NCI-H2227 (cell line): ENCODE measurements around the gene MVB12B.

ENCODE experiments used
- DNase-seq: peaks from one replicate; lab custom pipeline; 2025; ENCODE audit not compliant: unreplicated experiment; lab: John Stamatoyannopoulos, UW

Gene MVB12B

DNA sequence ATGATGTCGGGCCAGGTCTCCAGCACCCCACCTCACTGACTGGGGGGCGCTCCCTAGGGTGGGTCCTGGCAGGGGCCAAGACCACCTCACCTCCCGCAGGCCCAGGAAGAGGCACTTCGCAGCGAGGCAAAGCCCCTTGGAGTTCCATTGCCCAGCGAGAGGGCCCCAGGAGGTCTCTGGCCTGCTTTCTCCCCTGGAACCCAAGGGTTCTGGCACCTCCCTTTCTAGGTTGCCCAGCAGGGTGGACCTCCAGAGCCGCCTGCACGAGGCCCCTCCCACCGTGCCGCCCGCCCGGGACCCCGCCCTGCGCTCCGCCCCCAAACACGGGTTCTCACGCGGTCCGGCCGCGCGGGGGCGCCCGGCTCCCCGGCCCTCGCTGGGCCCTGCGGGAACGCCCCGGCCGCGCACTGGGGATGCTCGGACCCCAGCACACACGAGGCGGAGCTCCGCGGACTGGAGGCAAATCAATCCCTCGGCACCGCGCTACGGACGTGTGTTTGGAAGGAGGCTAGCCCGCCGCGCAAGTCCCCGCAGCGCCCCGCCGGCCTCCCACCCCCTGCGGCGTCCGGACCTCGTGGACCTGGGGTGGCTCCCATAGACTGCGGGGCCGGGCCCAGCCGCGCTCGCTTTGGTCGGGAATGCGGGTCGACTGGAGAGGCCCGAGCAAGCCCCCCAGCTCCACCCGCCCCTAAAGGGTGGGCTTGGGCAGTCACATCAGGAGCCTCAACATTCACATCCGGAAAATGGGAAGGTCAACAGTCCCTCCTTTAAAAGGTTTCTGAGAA lies 187.6 kb downstream of the MVB12B start:
- peak; percentile 79 for DNase-seq

DNA sequence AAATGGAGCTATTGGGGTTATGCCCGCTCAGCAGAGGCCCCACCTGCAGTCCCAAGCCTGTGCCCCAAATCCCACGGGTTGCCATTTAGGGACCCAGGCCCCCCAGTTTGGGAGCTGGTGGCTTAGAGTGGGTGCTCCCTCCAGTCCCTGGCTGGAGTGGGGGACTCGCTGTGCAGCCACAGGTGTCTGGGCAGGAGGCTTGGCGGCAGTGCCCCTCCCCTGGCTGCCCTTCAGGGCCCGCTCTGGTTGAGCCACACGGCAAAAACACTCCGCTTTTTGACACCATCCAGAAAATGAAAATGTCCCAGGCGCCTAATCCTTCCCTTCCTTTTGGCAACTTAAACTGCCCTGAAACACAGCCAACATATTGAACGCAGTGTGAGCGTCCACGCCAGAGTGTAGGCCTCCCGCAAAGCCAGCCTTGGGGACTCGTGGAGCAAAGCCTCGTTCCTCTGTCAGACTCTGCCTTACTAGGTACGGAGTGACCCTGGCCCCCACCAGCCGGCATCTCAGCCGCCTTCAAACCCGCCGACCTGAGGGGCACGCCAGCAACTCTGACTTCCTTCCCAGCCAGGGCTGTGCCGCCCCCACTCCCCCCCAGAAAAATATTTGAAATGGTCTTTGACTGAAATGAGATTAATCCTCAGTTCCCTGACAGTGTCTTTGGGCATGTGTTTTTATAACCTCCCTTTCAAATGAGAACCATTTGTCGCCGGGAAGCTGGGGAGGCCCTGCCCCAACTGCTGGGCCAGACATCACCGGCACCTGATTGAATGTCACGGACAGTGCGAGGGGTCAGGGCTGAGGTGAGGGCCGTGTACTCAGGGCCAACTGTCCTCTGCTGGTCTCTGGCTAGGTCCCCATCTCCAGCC lies 188.6 kb downstream of the MVB12B start:
- no peak for DNase-seq

DNA sequence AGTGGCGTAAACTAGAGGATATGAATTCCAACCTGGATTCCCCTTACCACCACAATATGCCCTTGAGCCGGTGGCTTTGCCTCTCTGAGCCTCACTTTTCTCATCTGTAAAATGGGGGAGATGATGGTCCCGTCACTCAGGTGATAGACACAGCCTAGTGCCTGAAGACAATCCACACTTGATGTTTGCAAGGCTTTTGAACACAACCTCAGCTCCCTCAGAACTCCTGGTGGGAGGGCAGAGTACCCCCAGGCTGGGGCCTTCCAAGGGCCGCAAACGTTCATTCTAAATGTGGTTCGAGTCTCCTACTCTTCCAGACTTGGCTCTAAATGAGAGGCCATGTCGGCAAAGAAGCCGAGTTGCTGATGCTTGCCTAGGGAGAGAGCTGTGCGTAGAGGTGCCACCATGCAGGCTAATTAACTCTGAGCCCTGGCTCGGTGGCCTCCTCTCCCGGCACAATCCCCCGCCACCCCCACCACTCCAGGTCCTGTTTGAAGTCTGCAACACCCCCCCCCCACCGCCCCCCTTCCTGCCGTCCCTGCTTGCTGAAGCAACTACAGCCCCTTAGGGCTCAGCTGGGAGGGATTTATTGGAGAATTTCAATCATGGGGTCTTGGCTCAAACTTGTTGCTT lies 189.4 kb downstream of the MVB12B start:
- no peak for DNase-seq

DNA sequence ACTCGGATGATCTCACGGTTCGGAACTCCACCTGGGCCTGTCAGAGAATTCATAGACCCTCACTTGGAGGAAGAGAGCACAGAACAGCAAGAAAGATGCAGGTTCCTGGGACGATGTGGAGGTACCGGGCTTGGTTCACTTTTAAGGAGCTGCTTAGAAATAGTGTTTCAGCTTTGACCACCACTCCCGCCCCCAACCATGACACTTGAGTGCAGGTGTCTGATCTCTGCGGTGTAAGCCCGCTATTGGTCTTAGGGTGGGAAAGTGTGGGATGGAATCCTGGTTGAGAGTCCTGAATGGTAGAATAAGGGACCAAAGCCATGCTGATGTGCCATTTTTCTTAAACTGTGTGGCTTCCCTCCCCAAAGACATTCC lies 189.9 kb downstream of the MVB12B start:
- DNase-seq: no peak

DNA sequence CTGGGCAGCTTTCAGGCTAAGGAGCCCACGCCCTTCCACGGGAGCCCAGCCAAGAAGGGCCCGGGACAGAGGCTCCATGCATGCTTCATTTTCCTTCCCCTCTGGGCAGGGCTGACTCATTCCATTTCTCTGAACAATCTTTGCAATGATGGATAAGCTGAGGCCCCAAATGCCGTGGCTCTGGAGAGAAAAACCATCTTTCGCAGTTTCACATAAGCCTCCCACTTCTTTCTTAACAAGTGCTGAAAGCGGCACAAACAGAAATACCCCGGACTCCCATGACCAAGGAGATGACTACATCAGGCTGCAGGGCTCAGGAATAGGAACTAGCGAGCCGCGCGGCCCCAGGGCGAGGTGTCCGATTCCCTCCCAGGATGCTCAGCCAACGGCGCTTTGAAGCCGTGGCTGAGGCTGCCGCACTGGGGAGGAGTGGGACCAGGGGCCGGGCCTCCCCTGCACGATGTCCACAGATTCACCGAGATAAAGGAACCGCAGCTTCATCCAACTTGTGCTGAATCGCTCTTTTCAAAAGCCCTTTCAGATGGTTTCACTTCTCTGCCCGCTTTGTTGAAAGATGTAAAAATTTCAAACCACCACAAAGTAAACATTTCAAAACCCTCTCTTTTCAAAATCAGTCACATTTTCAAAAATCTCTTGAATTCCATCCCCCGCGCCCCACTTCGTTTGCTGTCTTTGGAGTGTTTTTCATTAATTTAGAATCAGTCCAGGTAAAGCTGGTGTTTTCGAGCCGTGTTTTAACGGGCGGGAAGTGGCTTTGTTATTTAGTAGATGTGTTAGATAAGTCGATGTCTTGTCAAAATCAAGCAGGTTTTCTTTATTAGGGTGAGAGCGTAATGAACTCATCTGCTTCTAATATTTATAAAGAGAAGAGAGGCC lies 190.6 kb downstream of the MVB12B start:
- DNase-seq: peak; percentile 34

DNA sequence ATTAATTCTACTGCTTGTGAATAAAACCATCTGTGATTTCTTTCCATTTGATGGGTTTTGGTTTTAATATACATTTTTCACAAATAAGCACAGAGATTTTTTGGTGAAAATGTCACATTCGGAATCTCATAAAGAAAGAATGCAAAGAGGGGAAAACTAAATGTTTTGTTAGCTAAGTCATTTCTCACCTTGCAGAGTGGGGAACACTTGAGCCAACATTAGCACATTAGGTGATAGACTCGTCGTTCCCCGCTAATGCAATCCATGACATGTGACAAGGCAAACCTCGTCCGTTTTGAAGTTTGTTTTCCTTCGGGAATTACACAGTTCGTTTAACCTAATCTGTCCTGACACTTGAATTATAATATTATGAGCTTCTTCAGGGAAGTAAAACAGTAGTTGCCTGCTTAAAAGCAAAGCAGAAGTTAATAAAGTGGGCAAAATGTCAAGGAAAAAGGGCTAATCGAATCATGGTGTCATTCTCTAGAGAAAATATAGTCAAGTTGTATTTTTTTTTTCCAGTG lies 191.3 kb downstream of the MVB12B start:
- DNase-seq: no peak

DNA sequence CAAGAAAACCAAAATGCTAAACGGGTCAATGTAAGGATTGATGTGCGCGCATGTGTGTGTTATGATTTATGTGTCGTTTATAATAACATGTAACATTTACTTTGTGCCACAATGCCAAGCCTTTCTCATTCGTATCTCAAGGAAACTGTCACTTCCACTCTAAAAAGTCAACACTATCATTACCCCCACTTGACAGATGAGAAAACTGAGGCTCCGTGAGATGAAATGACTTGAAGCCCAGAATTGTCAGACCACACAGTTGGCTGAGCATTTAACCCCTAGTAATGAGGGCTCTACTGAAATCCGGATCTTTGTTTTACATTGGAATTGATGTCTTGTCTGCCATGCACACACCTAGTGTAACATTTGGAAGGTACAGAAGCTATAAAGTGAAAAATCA lies 192.1 kb downstream of the MVB12B start:
- no peak for DNase-seq

DNA sequence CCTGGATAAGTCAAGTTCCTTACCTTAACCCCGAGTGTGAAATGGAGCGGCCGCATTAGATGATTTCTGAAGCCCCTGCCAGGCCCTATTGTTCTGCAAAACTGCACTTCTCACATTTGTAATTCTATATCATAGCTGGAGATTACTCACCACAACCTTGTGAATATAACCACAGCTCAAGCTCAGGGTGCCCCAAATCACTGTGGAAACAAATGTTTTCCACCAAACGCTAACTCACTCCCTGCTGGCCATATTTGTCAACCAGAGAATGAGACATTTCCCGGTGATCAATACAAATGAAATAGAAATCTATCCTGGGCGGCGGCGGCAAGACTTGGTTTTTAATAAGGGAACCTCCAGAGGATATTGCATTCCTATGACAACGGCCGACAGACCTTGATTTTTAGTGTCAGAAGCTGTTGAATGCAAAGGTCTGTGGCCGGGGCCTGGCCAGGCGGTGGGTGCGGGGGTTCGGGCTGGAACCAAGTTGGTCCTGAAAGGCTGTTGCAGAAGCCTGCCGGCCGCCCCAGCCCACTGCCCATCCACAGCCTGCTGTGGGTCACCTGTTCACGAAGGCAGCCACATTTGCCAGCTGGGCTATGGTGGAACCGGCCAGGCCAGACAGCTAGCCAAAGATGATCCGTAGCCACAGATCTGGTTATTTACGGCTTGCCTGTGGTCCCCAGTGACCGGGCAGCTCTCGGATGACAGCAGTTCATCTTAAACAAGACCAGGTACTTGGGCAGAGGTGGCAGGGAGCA lies 193.2 kb downstream of the MVB12B start:
- no peak for DNase-seq

DNA sequence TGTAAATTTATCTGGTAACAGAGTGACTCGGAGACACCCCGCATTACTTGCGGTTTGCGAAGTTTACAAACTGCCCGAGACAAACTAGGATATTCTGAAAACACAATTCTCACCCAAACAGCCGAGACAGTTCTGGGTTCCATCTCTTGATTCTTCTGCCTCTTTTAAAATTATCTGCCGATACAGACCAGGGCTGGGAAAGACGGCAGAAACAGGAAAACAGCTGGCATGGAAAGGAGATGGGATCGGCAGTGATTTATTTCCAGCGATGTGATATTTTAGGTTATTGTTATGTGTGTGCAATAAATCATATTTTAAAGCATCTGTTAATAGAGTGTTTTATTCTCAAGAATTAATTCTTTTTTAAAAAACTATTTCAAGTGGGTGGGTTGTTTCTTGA lies 193.8 kb downstream of the MVB12B start:
- no peak for DNase-seq

DNA sequence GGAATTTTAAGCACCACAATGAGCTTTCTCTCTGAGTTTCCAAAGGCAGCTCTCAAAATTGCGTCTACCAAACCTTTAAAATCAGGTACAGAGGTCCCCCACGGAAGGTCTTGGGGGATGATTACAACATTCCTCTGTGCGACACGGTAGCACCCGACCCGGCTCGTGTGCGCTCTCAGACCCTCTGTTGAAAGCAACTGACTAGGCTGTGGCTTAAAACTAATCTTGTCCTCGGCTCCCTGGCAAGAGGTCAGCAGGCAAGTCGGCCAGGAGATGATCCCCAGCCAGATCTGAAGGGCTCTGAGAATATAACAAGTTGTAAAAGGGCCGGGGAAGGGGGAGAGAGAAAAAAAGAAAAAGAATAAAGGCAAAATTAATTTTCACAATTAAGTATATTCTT lies 194.5 kb downstream of the MVB12B start:
- no peak for DNase-seq

DNA sequence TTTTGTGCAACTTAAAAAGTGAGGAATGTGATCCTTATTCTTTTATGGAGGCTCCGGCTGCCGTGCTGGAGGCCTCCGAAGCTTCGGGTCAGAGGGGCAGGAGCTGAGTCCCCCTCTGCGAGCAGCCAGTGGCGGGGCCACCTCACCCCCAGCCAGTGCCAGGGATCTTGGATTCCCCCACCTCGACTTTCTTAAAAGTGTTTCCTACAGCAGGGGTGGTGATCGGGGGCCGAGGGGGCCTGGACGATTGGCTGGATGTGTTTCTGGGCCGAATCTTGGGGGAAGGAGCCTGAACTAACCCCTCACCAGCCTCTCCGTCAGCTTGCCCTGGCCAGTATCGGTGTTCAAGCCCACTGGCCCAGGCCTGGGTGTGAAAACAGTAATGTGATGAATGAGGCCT lies 194.9 kb downstream of the MVB12B start:
- no peak for DNase-seq

DNA sequence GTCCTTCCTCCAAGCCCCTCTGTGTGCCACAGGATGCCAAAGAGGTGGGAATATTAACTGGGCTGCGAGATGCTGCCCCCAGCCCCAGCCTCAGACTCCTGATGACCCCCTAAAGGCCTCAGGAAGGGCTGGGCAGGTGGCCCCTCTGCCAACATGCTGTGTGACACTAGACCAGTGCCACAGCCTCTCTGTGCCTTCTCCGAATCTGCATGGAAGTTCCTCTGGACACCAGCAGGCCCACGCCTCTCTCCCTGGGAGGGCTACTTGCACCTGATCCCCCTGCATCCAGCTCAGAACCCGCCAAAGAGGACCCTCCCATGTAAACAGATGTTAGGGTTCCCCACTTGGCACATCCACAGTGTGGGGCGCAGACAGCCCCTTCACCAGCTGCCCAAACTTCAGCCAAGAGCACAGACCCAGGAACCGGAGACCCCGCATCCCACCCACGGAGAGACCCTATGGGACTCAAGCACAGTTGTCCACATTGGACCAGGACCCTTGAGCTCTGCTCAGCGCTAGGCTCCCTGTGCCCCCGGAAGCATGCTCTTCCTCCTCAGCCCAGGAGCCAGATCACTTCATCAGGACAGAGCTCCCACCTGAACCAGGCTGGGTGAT lies 195.5 kb downstream of the MVB12B start:
- DNase-seq: no peak

DNA sequence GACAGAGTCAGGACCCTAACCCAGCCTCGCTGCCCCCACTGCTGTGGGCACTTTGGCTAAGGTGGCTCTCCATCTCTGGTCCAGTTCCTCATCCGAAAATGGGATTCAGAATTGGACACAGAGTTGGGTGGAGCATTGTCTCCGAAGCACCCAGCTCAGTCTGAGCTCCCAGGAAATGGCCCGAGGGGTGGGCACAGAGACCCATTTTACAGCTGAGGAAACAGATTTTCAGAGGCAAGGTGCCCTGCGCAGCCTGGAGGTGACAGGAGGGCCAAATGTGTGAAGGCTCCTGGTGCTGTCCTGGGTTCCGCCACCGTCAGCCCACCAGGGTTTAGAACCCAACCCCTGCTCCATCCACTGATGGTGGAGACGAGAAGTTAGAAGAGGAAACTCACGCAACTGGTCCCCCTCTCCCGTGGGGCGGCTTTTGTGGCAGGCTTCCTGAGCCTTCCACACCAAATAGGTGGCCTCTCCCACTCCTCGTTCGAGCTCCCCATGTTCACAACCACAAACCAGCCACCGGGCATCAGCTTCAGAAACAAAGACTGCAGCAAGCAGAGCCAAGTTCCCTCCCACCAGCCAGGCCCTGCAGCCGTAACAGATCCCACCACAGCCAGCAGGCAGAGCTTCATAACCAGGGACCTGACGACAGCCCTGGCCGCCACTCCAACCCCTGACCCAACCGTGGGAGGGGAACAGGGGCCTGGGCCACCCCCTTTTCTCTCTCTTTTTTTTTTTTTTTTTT lies 196.2 kb downstream of the MVB12B start:
- no peak for DNase-seq

DNA sequence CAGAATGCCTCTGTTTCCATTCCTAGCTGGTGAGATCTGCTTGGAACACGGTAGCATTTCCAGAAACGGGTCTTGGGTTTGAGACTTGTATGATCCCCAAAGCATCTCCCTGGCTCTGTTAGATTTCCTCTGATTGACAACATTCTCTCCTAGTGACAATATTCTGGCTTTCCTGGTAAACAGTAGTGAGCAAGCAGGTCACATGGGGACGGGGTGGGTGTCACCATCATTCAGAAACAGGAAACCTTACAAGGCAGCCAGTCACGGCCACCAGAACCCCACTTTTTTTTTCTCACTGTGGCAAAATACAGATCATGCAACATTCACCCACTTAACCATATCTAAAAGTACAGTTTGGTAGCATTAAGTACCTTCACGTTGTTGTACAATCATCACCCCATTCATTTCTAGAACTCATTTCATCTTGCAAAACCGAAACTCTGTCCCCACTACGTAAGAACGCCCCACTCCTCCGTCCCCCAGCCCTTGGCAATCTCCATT lies 197.0 kb downstream of the MVB12B start:
- no peak for DNase-seq

DNA sequence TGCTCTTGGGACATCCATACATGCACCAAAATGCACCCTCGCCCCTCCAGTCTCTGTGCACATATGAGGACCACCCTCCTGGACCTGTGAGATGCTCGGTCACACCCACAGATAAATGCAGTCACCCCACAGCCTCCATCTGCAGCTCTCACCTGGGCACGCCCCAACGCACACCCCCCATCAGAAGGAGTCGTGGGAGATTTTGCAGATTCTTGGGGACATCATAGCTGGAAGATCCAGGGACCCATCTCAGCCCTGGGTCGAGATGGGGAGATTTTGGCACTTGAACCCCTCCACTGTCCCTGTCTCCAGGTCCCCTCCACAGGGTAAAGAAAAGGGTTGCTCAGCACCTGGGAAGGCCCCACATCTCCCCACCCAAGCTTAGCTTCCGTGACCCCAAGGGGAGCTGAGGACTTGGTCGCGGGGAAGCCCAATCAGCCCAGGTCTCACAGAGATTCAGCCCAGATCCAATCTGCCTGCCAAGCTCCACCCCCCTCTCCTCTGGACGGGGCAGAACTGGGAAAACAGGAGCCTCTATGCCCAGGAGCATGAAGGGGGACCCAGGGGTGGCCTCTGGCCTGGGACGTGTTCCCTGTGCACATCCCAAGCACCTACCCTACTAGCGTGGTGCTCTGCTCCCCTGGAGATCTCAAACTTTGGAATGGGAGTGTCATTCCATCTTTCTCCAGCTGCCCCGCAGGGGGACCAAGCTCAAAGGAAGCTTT lies 197.9 kb downstream of the MVB12B start:
- no peak for DNase-seq

DNA sequence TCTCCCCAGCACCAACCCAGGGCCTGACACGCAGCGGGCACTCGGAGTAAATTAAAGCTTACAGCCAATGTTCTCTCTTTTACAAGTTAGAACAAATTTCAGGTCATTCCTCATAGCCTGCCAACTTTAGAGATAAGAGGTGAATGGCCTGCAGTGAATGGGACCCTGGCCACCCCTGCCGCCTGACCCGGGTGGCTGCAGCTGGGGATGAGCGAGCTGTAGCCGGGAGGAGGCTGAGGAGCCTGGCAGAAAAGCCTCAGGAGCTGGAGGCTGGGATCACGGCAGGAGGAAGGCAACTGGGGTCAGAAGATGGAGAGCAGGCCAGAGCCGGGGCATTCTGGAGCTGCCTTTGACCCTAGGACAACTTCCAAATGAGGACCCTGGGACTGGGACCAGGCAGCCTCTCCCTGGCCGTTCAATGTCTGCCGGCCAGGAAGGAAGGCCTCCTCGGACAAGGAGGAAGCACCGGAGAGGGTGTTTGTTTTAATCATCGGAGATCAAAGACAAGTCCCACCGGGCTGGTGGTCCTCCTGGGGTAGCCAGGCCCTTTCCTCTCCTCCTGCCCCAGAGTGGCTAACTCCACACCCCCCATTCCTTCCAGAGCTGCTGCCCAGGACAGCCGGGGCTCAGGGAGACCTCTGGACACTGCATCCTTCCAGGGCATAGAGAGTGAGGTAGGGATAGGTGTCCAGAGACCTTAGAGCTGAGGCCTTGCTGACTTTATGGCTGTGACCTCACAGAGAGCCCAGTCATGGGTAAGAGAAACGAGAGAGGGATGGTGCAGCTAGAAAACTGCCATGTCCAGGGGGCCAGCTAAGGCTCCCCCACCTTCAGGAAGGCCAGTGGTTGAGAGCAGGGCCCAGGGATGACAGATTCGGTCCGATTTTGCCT lies 199.8 kb downstream of the MVB12B start:
- no peak for DNase-seq
